ENCODE measurements around the gene IL1RAPL1. TPM values are rescaled to one million over a fixed set of nuclear protein-coding genes. Genes with fewer than 3 reads are reported as not detected.

Gene IL1RAPL1
- total RNA-seq, 2 experiments from 2014 or later, result not detected

DNA sequence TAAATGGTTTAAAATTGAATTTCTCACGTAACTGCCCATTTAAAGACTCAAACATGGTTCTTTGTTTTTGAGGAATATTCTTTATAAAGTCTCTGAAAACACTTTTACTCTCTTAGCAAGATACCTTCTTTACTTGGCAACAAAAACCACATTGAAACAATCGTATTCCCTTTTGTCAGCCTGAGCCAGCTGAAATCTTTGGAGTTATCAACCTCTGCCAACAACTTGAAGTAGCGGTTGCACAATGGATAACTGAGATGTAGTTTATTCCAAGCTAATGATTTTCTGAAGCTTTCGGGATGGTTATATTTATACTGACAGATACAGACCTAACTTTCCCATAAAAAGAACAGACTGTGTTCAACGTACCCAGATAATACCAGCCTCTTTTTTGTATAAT is 561.3 kb downstream of the IL1RAPL1 start:
- Mint-ChIP-seq H3K27me3 (no peaks in the 10 kb centered on the region), H3K9me3 (peaks cover 2% of the 10 kb centered on the region), H3K36me3 (no peaks in the 10 kb centered on the region), H3K4me1 (no peaks in the 10 kb centered on the region), H3K27ac (no peak overlapping the region), H3K4me3 (no peak overlapping the region)
- no peak for DNase-seq
- no peak for ATAC-seq (ENCODE audit: low read depth)
- POLR2A ChIA-PET, result no interaction called here

- H3K36me3 Mint-ChIP-seq, result no peaks in the 10 kb centered on the region
- H3K9me3 Mint-ChIP-seq, result no peaks in the 10 kb centered on the region
- H3K4me3 Mint-ChIP-seq, result no peak overlapping the region
- ATAC-seq (ENCODE audit: low read depth) (no peak), DNase-seq (no peak)
- H3K27me3 Mint-ChIP-seq, result no peaks in the 10 kb centered on the region
- no peaks in the 10 kb centered on the region for H3K4me1 Mint-ChIP-seq
- no peak overlapping the region for H3K27ac Mint-ChIP-seq
- POLR2A ChIA-PET, result no interaction called here
Measured at GRCh38 chrX:29155286-29155685, 568.0 kb downstream of the IL1RAPL1 start.

DNA sequence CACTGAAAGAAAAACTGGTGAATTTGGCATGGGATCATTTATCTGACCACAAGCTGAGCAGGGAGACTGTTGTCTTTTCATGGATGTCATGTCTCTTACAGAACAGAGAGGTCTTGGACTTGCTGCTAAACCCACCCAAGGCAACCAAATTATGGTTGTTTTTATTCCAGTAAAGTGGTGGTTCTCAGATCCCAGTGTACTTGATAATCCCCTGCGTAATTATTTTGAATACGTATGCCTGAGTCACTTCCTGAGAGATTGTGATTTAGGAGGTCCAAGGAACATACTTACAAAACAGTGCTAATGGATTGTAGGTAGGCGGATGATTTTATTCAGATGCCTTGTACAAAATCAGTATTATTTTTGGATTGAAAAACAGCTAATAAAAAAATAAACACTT is 585.6 kb downstream of the IL1RAPL1 start:
- Mint-ChIP-seq H3K36me3 (no peaks in the 10 kb centered on the region), H3K4me1 (no peaks in the 10 kb centered on the region), H3K27ac (no peak overlapping the region), H3K4me3 (no peak overlapping the region), H3K9me3 (no peaks in the 10 kb centered on the region), H3K27me3 (no peaks in the 10 kb centered on the region)
- no peak for ATAC-seq (ENCODE audit: low read depth)
- no peak for DNase-seq
- POLR2A ChIA-PET, result no interaction called here

DNA sequence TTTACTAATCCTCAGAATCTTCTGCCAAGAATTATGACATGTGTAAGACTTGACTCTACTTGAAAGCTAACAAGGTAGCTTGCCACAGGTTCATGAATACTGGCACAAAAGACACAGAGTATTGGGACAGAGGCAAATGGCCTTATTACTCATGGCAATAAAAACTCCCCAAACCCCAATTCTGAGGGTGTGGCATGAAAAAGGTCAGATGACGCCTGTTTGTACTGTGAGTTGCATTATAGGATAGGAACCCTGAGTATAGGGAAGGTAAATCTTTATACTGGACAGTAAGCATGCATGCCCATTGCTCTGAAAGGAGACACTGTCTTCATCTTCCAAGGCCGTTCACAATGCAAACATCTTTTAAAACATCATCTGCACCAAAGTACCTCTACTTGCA is 600.0 kb downstream of the IL1RAPL1 start:
- Mint-ChIP-seq H3K27ac (no peak overlapping the region), H3K4me3 (no peak overlapping the region), H3K9me3 (no peaks in the 10 kb centered on the region), H3K4me1 (no peaks in the 10 kb centered on the region), H3K36me3 (no peaks in the 10 kb centered on the region), H3K27me3 (no peaks in the 10 kb centered on the region)
- DNase-seq (no peak), ATAC-seq (ENCODE audit: low read depth) (no peak)
- POLR2A ChIA-PET, result no interaction called here

GRCh38 chrX:29196501-29196900 is 609.3 kb downstream of the IL1RAPL1 start:
- ATAC-seq (ENCODE audit: low read depth) (no peak), DNase-seq (no peak)
- no peaks in the 10 kb centered on the region for H3K9me3 Mint-ChIP-seq
- H3K27ac Mint-ChIP-seq, result no peak overlapping the region
- no peaks in the 10 kb centered on the region for H3K36me3 Mint-ChIP-seq
- H3K27me3 Mint-ChIP-seq, result no peaks in the 10 kb centered on the region
- H3K4me1 Mint-ChIP-seq, result no peaks in the 10 kb centered on the region
- POLR2A ChIA-PET, result no interaction called here
- H3K4me3 Mint-ChIP-seq, result no peak overlapping the region

- no peak for DNase-seq
- Mint-ChIP-seq H3K9me3 (peaks cover 1% of the 10 kb centered on the region), H3K27me3 (no peaks in the 10 kb centered on the region), H3K36me3 (no peaks in the 10 kb centered on the region), H3K4me3 (no peak overlapping the region), H3K4me1 (no peaks in the 10 kb centered on the region), H3K27ac (no peak overlapping the region)
- POLR2A ChIA-PET, result no interaction called here
- ATAC-seq (ENCODE audit: low read depth), result no peak
Measured at GRCh38 chrX:29215251-29215650, 628.0 kb downstream of the IL1RAPL1 start.

- POLR2A ChIA-PET, result no interaction called here
- H3K4me1 Mint-ChIP-seq, result no peaks in the 10 kb centered on the region
- ATAC-seq (ENCODE audit: low read depth), result no peak
- no peak overlapping the region for H3K4me3 Mint-ChIP-seq
- DNase-seq, result no peak
- H3K27ac Mint-ChIP-seq, result no peak overlapping the region
- H3K9me3 Mint-ChIP-seq, result peaks cover 2% of the 10 kb centered on the region
- no peaks in the 10 kb centered on the region for H3K36me3 Mint-ChIP-seq
- no peaks in the 10 kb centered on the region for H3K27me3 Mint-ChIP-seq
Measured at GRCh38 chrX:29225670-29226069, 638.4 kb downstream of the IL1RAPL1 start.

DNA sequence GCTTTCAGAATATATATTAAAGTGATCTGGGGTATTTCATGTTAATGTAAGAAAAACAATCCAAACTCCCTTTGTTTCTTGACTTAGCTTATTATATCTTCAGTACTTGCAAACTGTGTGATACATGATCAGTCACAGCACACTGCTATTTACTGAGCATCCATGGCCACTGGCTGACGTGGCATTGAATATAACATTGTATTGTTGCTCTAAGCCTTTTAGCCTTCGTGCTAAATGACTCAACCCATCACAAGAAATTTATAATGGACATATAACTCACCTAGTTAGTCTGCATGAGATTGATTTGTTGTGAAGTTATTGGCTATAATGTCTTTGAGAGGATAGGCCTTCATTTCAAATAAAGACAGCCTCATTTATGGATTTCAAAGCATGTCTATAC is 642.6 kb downstream of the IL1RAPL1 start:
- no peaks in the 10 kb centered on the region for H3K9me3 Mint-ChIP-seq
- POLR2A ChIA-PET, result no interaction called here
- H3K4me1 Mint-ChIP-seq, result no peaks in the 10 kb centered on the region
- DNase-seq (no peak), ATAC-seq (ENCODE audit: low read depth) (no peak)
- H3K36me3 Mint-ChIP-seq, result no peaks in the 10 kb centered on the region
- no peak overlapping the region for H3K4me3 Mint-ChIP-seq
- H3K27ac Mint-ChIP-seq, result no peak overlapping the region
- no peaks in the 10 kb centered on the region for H3K27me3 Mint-ChIP-seq

- H3K27ac Mint-ChIP-seq, result no peak overlapping the region
- ATAC-seq (ENCODE audit: low read depth), result no peak
- no peaks in the 10 kb centered on the region for H3K36me3 Mint-ChIP-seq
- H3K9me3 Mint-ChIP-seq, result no peaks in the 10 kb centered on the region
- no peaks in the 10 kb centered on the region for H3K4me1 Mint-ChIP-seq
- POLR2A ChIA-PET, result no interaction called here
- H3K4me3 Mint-ChIP-seq, result no peak overlapping the region
- H3K27me3 Mint-ChIP-seq, result no peaks in the 10 kb centered on the region
- no peak for DNase-seq
Measured at GRCh38 chrX:29231800-29232199, 644.6 kb downstream of the IL1RAPL1 start.

- no peaks in the 10 kb centered on the region for H3K4me1 Mint-ChIP-seq
Measured at GRCh38 chrX:29233592-29234183, 646.4 kb downstream of the IL1RAPL1 start.

GRCh38 chrX:29237972-29238371 is 650.7 kb downstream of the IL1RAPL1 start:
- POLR2A ChIA-PET, result no interaction called here
- Mint-ChIP-seq H3K4me3 (no peak overlapping the region), H3K27me3 (no peaks in the 10 kb centered on the region)

More at GRCh38 chrX:29233592-29234183, 646.4 kb downstream of the IL1RAPL1 start:
- Mint-ChIP-seq H3K36me3 (no peaks in the 10 kb centered on the region), H3K9me3 (no peaks in the 10 kb centered on the region), H3K27ac (no peak overlapping the region), H3K27me3 (no peaks in the 10 kb centered on the region), H3K4me3 (no peak overlapping the region)
- DNase-seq, result no peak
- ATAC-seq (ENCODE audit: low read depth), result no peak
- POLR2A ChIA-PET, result no interaction called here

DNA sequence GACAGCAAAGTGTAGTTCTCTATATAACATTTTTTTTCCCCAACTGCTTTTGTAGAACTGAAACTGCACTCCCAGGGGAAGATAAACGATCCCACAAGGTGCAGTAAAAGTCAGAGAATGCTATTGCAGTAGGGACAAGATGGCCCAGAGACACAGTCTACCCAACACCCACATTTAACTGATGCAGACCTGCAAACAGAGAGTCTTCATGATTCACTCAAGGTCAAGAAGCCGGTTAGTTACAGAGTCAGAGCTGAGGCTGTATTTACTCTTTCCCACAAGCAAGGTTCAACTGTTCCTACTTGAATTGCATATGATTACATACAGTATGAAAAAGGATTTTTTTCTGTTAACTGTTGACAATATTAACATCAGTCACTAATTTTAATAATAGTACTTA is 654.6 kb downstream of the IL1RAPL1 start:
- DNase-seq (no peak), ATAC-seq (ENCODE audit: low read depth) (no peak)
- Mint-ChIP-seq H3K27me3 (no peaks in the 10 kb centered on the region), H3K9me3 (no peaks in the 10 kb centered on the region), H3K4me3 (no peak overlapping the region), H3K27ac (no peak overlapping the region), H3K4me1 (no peaks in the 10 kb centered on the region), H3K36me3 (no peaks in the 10 kb centered on the region)
- POLR2A ChIA-PET, result no interaction called here

More at GRCh38 chrX:29237972-29238371, 650.7 kb downstream of the IL1RAPL1 start:
- no peaks in the 10 kb centered on the region for H3K4me1 Mint-ChIP-seq
- no peak overlapping the region for H3K27ac Mint-ChIP-seq
- no peaks in the 10 kb centered on the region for H3K9me3 Mint-ChIP-seq
- ATAC-seq (ENCODE audit: low read depth) (no peak), DNase-seq (no peak)
- H3K36me3 Mint-ChIP-seq, result no peaks in the 10 kb centered on the region

GRCh38 chrX:29242856-29243255 is 655.6 kb downstream of the IL1RAPL1 start:
- no peaks in the 10 kb centered on the region for H3K27me3 Mint-ChIP-seq
- no peak overlapping the region for H3K27ac Mint-ChIP-seq
- H3K4me3 Mint-ChIP-seq, result no peak overlapping the region
- no peaks in the 10 kb centered on the region for H3K9me3 Mint-ChIP-seq
- POLR2A ChIA-PET, result no interaction called here
- no peaks in the 10 kb centered on the region for H3K36me3 Mint-ChIP-seq
- H3K4me1 Mint-ChIP-seq, result no peaks in the 10 kb centered on the region
- ATAC-seq (ENCODE audit: low read depth) (no peak), DNase-seq (no peak)

- no peaks in the 10 kb centered on the region for H3K27me3 Mint-ChIP-seq
- no peaks in the 10 kb centered on the region for H3K36me3 Mint-ChIP-seq
- POLR2A ChIA-PET, result no interaction called here
- H3K27ac Mint-ChIP-seq, result no peak overlapping the region
- no peaks in the 10 kb centered on the region for H3K9me3 Mint-ChIP-seq
- DNase-seq, result no peak
- H3K4me3 Mint-ChIP-seq, result no peak overlapping the region
- no peak for ATAC-seq (ENCODE audit: low read depth)
- no peaks in the 10 kb centered on the region for H3K4me1 Mint-ChIP-seq
Measured at GRCh38 chrX:29243942-29244341, 656.7 kb downstream of the IL1RAPL1 start.

GRCh38 chrX:29254515-29254914 is 667.3 kb downstream of the IL1RAPL1 start:
- DNase-seq (no peak), ATAC-seq (ENCODE audit: low read depth) (no peak)
- Mint-ChIP-seq H3K36me3 (no peaks in the 10 kb centered on the region), H3K27me3 (no peaks in the 10 kb centered on the region), H3K9me3 (no peaks in the 10 kb centered on the region), H3K4me1 (no peaks in the 10 kb centered on the region), H3K4me3 (no peak overlapping the region), H3K27ac (no peak overlapping the region)
- POLR2A ChIA-PET, result no interaction called here
